Esophagus muscularis mucosa (tissue), 4 donors: ENCODE data around the gene CTIF. TPM values are rescaled to one million over a fixed set of nuclear protein-coding genes. Genes with fewer than 3 reads are reported as not detected.

Source experiments
- DNase-seq: peaks from one replicate; pipeline ENCODE4 v3.0.0-alpha.2; 2017; ENCODE audit errors: extremely low spot score
- H3K27ac ChIP-seq, 4 donors: fragments of 200-600 bp; sonication (generic); replicated peaks in 1 of 4; 1 replicate in 3 of 4; 2 replicates in 1 of 4; pipeline ENCODE4 v1.5.1; 2016 to 2019; ENCODE audit warnings: mild to moderate bottlenecking in 1 of 4
- H3K27me3 ChIP-seq, 4 donors: fragments of 200-600 bp; sonication (generic); one replicate each; pipeline versions ENCODE4 v1.5.1 to v1.6.0; 2016 to 2019
- H3K36me3 ChIP-seq, 4 donors: fragments of 200-600 bp; sonication (generic); one replicate each; pipeline ENCODE4 v1.5.1; 2016 to 2019
- H3K4me1 ChIP-seq, 4 donors: fragments of 200-600 bp; sonication (generic); one replicate each; pipeline ENCODE4 v1.5.1; 2016 to 2019
- H3K4me3 ChIP-seq, 4 donors: fragments of 200-600 bp; sonication (generic); 1 replicate in 2 of 4; 2 replicates in 2 of 4; pipeline ENCODE4 v1.5.1; 2016 to 2019; ENCODE audit warnings: mild to moderate bottlenecking in 4 of 4, moderate library complexity in 1 of 4
- H3K9me3 ChIP-seq, 4 donors: fragments of 200-600 bp; sonication (generic); 1 replicate in 3 of 4; 2 replicates in 1 of 4; pipeline ENCODE4 v1.5.1; 2016 to 2019
- CTCF ChIP-seq, 3 experiments: fragments of 200-600 bp in 2 of 3; fragments of 450-650 bp in 1 of 3; sonication (generic) in 2 of 3; IDR thresholded peaks; one replicate each; pipeline ENCODE4 v1.5.1; 2017 to 2019; ENCODE audit warnings: antibody characterized with exemption in 3 of 3, mild to moderate bottlenecking in 2 of 3, moderate library complexity in 1 of 3
- EP300 ChIP-seq: sonication (generic); formaldehyde crosslinking; IDR thresholded peaks from one replicate; pipeline ENCODE4 v1.6.1; 2017; ENCODE audit warnings: antibody characterized with exemption
- POLR2A ChIP-seq: fragments of 450-650 bp; IDR thresholded peaks from one replicate; pipeline ENCODE4 v1.6.1; 2017; ENCODE audit warnings: antibody characterized with exemption, moderate library complexity, mild to moderate bottlenecking, low read depth
- POLR2AphosphoS5 ChIP-seq, 2 donors: sonication (generic); formaldehyde crosslinking; IDR thresholded peaks; one replicate each; pipeline ENCODE4 v1.6.1; 2017; ENCODE audit warnings: antibody characterized with exemption in 2 of 2
- WGBS: methylation state at CpG from one replicate; pipeline ENCODE4 v1.1.5; 2018; 5-methylcytosine and 5-hydroxymethylcytosine counted together
- intact Hi-C: fragments of 100-400 bp; cut with DNase I; formaldehyde crosslinking; loops from one replicate; pipeline ENCODE4 v1.15.1; 2023
- total RNA-seq, 4 donors: library from RNA; depleted of rRNA; stranded (reverse); fragments of >200 nt; gene quantifications; one replicate each; pipeline versions ENCODE4 v1.1.0 to v1.2.1, GENCODE V29; 2016

The CTIF gene
- total RNA-seq, 4 donors from 2014 or later, result 63.1 to 137 (median 87.7) TPM

DNA sequence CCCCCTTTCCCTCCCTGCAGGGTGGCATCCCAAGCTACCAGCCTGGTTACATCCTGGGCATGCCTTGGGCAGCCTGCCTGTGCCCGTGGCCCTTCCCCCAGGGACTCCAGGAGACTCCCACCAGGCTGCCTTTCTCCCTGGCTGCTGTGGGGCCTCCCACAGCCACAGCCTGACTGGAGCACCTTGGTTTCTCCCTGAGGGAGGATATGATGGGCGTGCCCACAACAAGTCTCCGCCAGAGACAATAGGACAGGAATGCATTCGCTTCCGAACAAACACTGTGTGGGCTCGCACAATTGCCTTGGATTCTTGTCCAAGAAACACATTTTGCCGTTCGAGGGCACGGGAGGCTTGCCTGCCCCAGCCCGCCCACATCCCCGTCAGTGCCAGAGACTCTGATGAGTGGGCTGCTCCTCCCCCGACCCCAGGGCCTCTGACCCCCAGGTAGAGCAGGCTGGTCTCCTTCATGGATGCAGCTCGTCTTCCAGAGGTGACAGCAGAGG lies 309.9 kb downstream of the CTIF start:
- Histone ChIP-seq H3K27ac (peak overlapping the region in 3 of 4 donors; percentile 17 to 52 (median 38)), H3K4me1 (peaks cover 30 to 52% (median 40%) of the 10 kb centered on the region in 4 donors), H3K9me3 (no peaks in the 10 kb centered on the region), H3K36me3 (no peaks in the 10 kb centered on the region), H3K27me3 (no peaks in the 10 kb centered on the region), H3K4me3 (no peak overlapping the region)
- TF ChIP-seq CTCF (IDR thresholded peaks at IDR 0.05) (no peak), EP300 (no peak), POLR2AphosphoS5 (IDR thresholded peaks at IDR 0.05) (peak in 1 of 2 donors; percentile 41), POLR2A (no peak)
- intact Hi-C loops, result no loop called here
- WGBS, result 77% methylated on average over 13 of the region's 13 CpGs
- no peak for DNase-seq

GRCh38 chr18:48850822-48851598 lies 312.2 kb downstream of the CTIF start:
- Histone ChIP-seq H3K27me3 (no peaks in the 10 kb centered on the region), H3K36me3 (peaks cover 0 to 17% (median 4%) of the 10 kb centered on the region in 4 donors), H3K9me3 (no peaks in the 10 kb centered on the region), H3K4me1 (peaks cover 28 to 41% (median 30%) of the 10 kb centered on the region in 4 donors), H3K4me3 (no peak overlapping the region), H3K27ac (peak overlapping the region; percentile 12 to 58 (median 20))
- no peak for TF ChIP-seq CTCF (IDR thresholded peaks at IDR 0.05)
- no peak for TF ChIP-seq POLR2A
- TF ChIP-seq EP300, result no peak
- no peak for TF ChIP-seq POLR2AphosphoS5 (IDR thresholded peaks at IDR 0.05)
- intact Hi-C loops, result no loop called here
- WGBS, result 60% methylated on average over 17 of the region's 17 CpGs
- no peak for DNase-seq

DNA sequence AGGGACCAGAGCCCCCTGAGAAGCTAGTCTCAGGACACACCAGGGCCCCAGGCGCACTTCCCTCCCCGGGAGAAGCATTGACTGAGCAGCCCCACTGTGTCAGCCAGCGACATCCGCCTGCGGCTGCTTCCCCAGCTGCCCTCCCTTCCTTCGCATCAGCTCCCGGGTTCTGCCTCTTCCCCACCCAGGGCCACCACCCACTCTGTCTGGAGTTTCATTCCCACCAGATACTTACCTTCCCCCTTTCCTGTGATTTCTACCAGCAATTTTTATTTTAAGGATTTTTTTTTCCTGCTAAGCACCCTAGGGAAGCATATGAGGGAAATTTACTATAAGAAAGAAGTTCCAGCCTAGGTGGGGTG lies 312.7 kb downstream of the CTIF start:
- Histone ChIP-seq H3K27me3 (no peaks in the 10 kb centered on the region), H3K27ac (peak overlapping the region; percentile 12 to 58 (median 20)), H3K4me3 (no peak overlapping the region), H3K4me1 (peaks cover 28 to 41% (median 30%) of the 10 kb centered on the region in 4 donors), H3K9me3 (no peaks in the 10 kb centered on the region), H3K36me3 (peaks cover 0 to 17% (median 7%) of the 10 kb centered on the region in 4 donors)
- WGBS, result 59% methylated on average over 7 of the region's 7 CpGs
- no peak for TF ChIP-seq CTCF (IDR thresholded peaks at IDR 0.05)
- no peak for TF ChIP-seq POLR2A
- TF ChIP-seq POLR2AphosphoS5 (IDR thresholded peaks at IDR 0.05), result no peak
- no peak for TF ChIP-seq EP300
- DNase-seq, result no peak
- intact Hi-C loops, result no loop called here

DNA sequence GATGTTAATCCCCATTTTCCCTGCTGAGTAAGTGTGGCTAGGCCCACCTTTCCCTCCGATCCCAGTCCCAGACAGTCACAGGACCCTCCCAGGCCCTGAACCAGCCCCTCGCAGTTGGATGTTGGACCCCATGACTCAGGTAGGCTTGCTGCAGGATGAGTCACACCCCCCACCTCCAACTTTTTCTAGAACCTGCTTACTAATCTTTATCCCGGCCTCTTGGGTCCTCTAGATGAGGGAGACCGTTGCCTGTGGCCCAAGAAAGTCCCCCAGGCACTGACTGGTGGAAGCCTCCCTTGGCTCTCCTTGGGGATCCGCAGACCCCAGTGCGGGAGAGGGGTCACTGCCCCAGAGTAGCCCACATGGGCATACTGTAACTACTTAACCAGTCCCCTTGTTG lies 313.5 kb downstream of the CTIF start:
- 87% methylated on average over 6 of the region's 6 CpGs for WGBS
- H3K27ac ChIP-seq, result no peak overlapping the region
- H3K36me3 ChIP-seq, result peaks cover 0 to 21% (median 11%) of the 10 kb centered on the region in 4 donors
- H3K4me1 ChIP-seq, result peaks cover 28 to 41% (median 30%) of the 10 kb centered on the region in 4 donors
- no peaks in the 10 kb centered on the region for H3K9me3 ChIP-seq
- no peak for DNase-seq
- no peak overlapping the region for H3K4me3 ChIP-seq
- intact Hi-C loops, result no loop called here
- TF ChIP-seq CTCF (IDR thresholded peaks at IDR 0.05), result no peak
- no peak for TF ChIP-seq POLR2AphosphoS5 (IDR thresholded peaks at IDR 0.05)
- no peak for TF ChIP-seq EP300
- TF ChIP-seq POLR2A, result no peak
- H3K27me3 ChIP-seq, result no peaks in the 10 kb centered on the region
